Measurements from ENCODE around the gene JPH2.

- TF ChIP-seq POLR2AphosphoS5 (IDR thresholded peaks at IDR 0.05) (no peak), POLR2A (IDR thresholded peaks at IDR 0.05) (no peak), CTCF (IDR thresholded peaks at IDR 0.05) (no peak), EP300 (IDR thresholded peaks at IDR 0.05) (no peak)
Measured at GRCh38 chr20:44170816-44171410, 16.1 kb downstream of the JPH2 start.
